PC-3 (cell line): Measurements from ENCODE around the gene KCP. TPM values are rescaled to one million over a fixed set of nuclear protein-coding genes. Genes with fewer than 3 reads are reported as not detected.

Experiments used
- ATAC-seq: fragments of 200-7000 bp; cut with Tn5 transposase; 2 replicates; pipeline ENCODE4 v1.9.1; 2020; ENCODE audit warnings: mild to moderate bottlenecking, moderate library complexity
- BruUV-seq: library from RNA; stranded (reverse); fragments of 400-500 nt; replicated peaks from 2 replicates; lab custom pipeline; 2021; lab: Mats Ljungman, UMichigan
- CTCF ChIA-PET: fragments of 300-600 bp; sonication (Branson Sonifier 250); formaldehyde crosslinking; loops from one replicate; lab custom pipeline; 2022; ENCODE audit warnings: antibody characterized with exemption; lab: Charles Lee
- POLR2A ChIA-PET: fragments of 300-600 bp; sonication (Branson Sonifier 250); formaldehyde crosslinking; loops from one replicate; lab custom pipeline; 2022; ENCODE audit warnings: antibody characterized with exemption; ENCODE audit not compliant: unreplicated experiment; lab: Charles Lee
- DNase-seq: peaks from one replicate; pipeline ENCODE4 v3.0.0-alpha.2; 2015
- H2AFZ ChIP-seq: fragments of 300-600 bp; sonication (generic); 2 replicates; pipeline ENCODE4 v1.6.0; 2016; ENCODE audit warnings: antibody characterized with exemption, low read length
- H3F3A ChIP-seq: fragments of 300-600 bp; sonication (generic); one replicate; pipeline ENCODE4 v1.6.0; 2017; ENCODE audit warnings: antibody characterized with exemption, low read length, control low read depth, mild to moderate bottlenecking; ENCODE audit not compliant: unreplicated experiment
- H3K27ac ChIP-seq: fragments of 300-600 bp; sonication (generic); 2 replicates; pipeline ENCODE4 v1.5.1; 2016; ENCODE audit warnings: mild to moderate bottlenecking, low read length
- H3K27me3 ChIP-seq: fragments of 300-600 bp; sonication (generic); 2 replicates; pipeline ENCODE4 v1.6.1; 2016; ENCODE audit warnings: low read length, mixed read lengths
- H3K36me3 ChIP-seq: fragments of 300-600 bp; sonication (generic); 2 replicates; pipeline ENCODE4 v1.6.1; 2016; ENCODE audit warnings: low read depth, mixed run types, low read length, mixed read lengths
- H3K4me1 ChIP-seq: fragments of 300-600 bp; sonication (generic); 2 replicates; pipeline ENCODE4 v1.5.1; 2016; ENCODE audit warnings: low read length; ENCODE audit not compliant: insufficient read depth
- H3K4me2 ChIP-seq: fragments of 300-600 bp; sonication (generic); 2 replicates; pipeline ENCODE4 v1.6.0; 2016; ENCODE audit warnings: low read length
- H3K4me3 ChIP-seq: fragments of 300-600 bp; sonication (generic); 2 replicates; pipeline ENCODE4 v1.5.1; 2016; ENCODE audit warnings: mild to moderate bottlenecking, low read length, mixed read lengths
- H3K79me2 ChIP-seq: fragments of 300-600 bp; sonication (generic); 2 replicates; pipeline ENCODE4 v1.6.1; 2017; ENCODE audit warnings: low read length, mixed read lengths
- H3K9ac ChIP-seq: fragments of 300-600 bp; sonication (generic); 2 replicates; pipeline ENCODE4 v1.6.0; 2016; ENCODE audit warnings: mild to moderate bottlenecking, low read length
- H3K9me2 ChIP-seq: fragments of 300-600 bp; sonication (generic); replicated peaks from 2 replicates; pipeline ENCODE4 v1.6.1; 2016; ENCODE audit warnings: mixed run types, low read length, mixed read lengths
- H3K9me3 ChIP-seq: fragments of 300-600 bp; sonication (generic); 2 replicates; pipeline ENCODE4 v1.6.1; 2016; ENCODE audit warnings: low read length, mixed read lengths
- H4K20me1 ChIP-seq: fragments of 300-600 bp; sonication (generic); 2 replicates; pipeline ENCODE4 v1.6.1; 2016; ENCODE audit warnings: low read length, mixed read lengths
- CTCF ChIP-seq: fragments of 300-600 bp; sonication (generic); conservative IDR thresholded peaks from 2 replicates; pipeline ENCODE4 v1.5.1; 2017; ENCODE audit warnings: antibody characterized with exemption, low read depth, mild to moderate bottlenecking, low read length
- EZH2 ChIP-seq: fragments of 300-600 bp; sonication (generic); IDR thresholded peaks from one replicate; pipeline ENCODE4 v1.6.1; 2017; ENCODE audit warnings: antibody characterized with exemption, mild to moderate bottlenecking, low read length; ENCODE audit not compliant: unreplicated experiment
- EZH2phosphoT487 ChIP-seq: fragments of 300-600 bp; sonication (generic); IDR thresholded peaks from 2 replicates; pipeline ENCODE4 v1.6.1; 2018; ENCODE audit warnings: mild to moderate bottlenecking, antibody characterized with exemption, low read length, borderline replicate concordance
- intact Hi-C: fragments of 100-400 bp; cut with micrococcal nuclease; formaldehyde crosslinking; loops from 2 replicates; pipeline ENCODE4 v1.9.0; 2023
- total RNA-seq: library from RNA; depleted of rRNA; stranded (reverse); fragments of >200 nt; gene quantifications from 2 replicates; pipeline ENCODE4 v1.2.3, GENCODE V29; 2014

The KCP gene
- total RNA-seq, 1 experiment from 2014 or later = 3.2 TPM

GRCh38 chr7:128948976-128949760 lies 38.7 kb upstream of the KCP start:
- no peak for TF ChIP-seq CTCF
- TF ChIP-seq EZH2 = no peak
- TF ChIP-seq EZH2phosphoT487 = no peak
- intact Hi-C loops = no loop called here
- ATAC-seq = no peak

GRCh38 chr7:128948312-128948973 lies 37.9 kb upstream of the KCP start:
- H2AFZ ChIP-seq = no peak overlapping the region
- H3F3A ChIP-seq = no peaks in the 10 kb centered on the region
- no peak overlapping the region for H3K9ac ChIP-seq
- TF ChIP-seq CTCF (no peak), EZH2phosphoT487 (no peak), EZH2 (no peak)
- ChIA-PET CTCF (no interaction called here), POLR2A (no interaction called here)
- no peaks in the 10 kb centered on the region for H3K9me2 ChIP-seq
- H3K9me3 ChIP-seq = no peaks in the 10 kb centered on the region
- no peaks in the 10 kb centered on the region for H4K20me1 ChIP-seq
- H3K4me3 ChIP-seq = no peak overlapping the region
- DNase-seq (no peak), ATAC-seq (peak; percentile 14; the same call in 1 of the 2 replicates)
- H3K4me1 ChIP-seq = no peaks in the 10 kb centered on the region
- BruUV-seq = no TSS peak
- no peaks in the 10 kb centered on the region for H3K27me3 ChIP-seq
- H3K27ac ChIP-seq = no peak overlapping the region
- H3K36me3 ChIP-seq = peaks cover 6% of the 10 kb centered on the region; the same call in 1 of the 2 replicates
- no peak overlapping the region for H3K4me2 ChIP-seq
- intact Hi-C loops = no loop called here
- no peaks in the 10 kb centered on the region for H3K79me2 ChIP-seq

More at GRCh38 chr7:128948976-128949760, 38.7 kb upstream of the KCP start:
- Histone ChIP-seq H3F3A (no peaks in the 10 kb centered on the region), H3K36me3 (peaks cover 12% of the 10 kb centered on the region; the same call in 1 of the 2 replicates), H3K27me3 (no peaks in the 10 kb centered on the region), H2AFZ (no peak overlapping the region), H3K4me2 (no peak overlapping the region), H3K9me2 (no peaks in the 10 kb centered on the region), H3K4me3 (no peak overlapping the region), H3K9ac (no peak overlapping the region), H4K20me1 (no peaks in the 10 kb centered on the region), H3K9me3 (no peaks in the 10 kb centered on the region), H3K4me1 (no peaks in the 10 kb centered on the region), H3K27ac (no peak overlapping the region), H3K79me2 (no peaks in the 10 kb centered on the region)
- ChIA-PET POLR2A (interaction anchor here (0.6 kb wide), 1 partner anchor 397 kb away, joined by 3 read pairs; no protein-coding TSS in a partner anchor), CTCF (no interaction called here)
- BruUV-seq = TSS peak; percentile 1
- DNase-seq = no peak
